HepG2 (cell line): ENCODE results near the gene ATE1. TPM values are rescaled to one million over a fixed set of nuclear protein-coding genes. Genes with fewer than 3 reads are reported as not detected.

ENCODE experiments used
- AGO2 ChIP-seq: fragments of 200-400 bp; formaldehyde crosslinking; optimal IDR thresholded peaks from 2 replicates; pipeline ENCODE3; 2017; ENCODE audit warnings: mild to moderate bottlenecking, low read depth, low read length, moderate library complexity
- CCAR2 ChIP-seq: fragments of 200-400 bp; formaldehyde crosslinking; optimal IDR thresholded peaks from 2 replicates; pipeline ENCODE3; 2018; ENCODE audit warnings: low read depth, mild to moderate bottlenecking, low read length, moderate library complexity
- FOXK1 ChIP-seq: sonication (generic); formaldehyde crosslinking; IDR thresholded peaks from 2 replicates; pipeline ENCODE4 v1.4.0; 2020; ENCODE audit warnings: low read depth, missing genetic modification reagents, borderline replicate concordance
- GMEB1 ChIP-seq: sonication (generic); formaldehyde crosslinking; IDR thresholded peaks from 2 replicates; pipeline ENCODE4 v1.5.1; 2020; ENCODE audit warnings: missing genetic modification reagents, mild to moderate bottlenecking, borderline replicate concordance
- HIVEP1 ChIP-seq: sonication (generic); formaldehyde crosslinking; IDR thresholded peaks from 2 replicates; pipeline ENCODE4 v1.4.0; 2020; ENCODE audit warnings: mild to moderate bottlenecking, missing genetic modification reagents
- HMGXB4 ChIP-seq, 2 experiments: sonication (generic) in 1 of 2; formaldehyde crosslinking in 1 of 2; IDR thresholded peaks; 2 replicates each; pipeline versions ENCODE4 v1.4.0 to v1.6.1; 2018 to 2020; ENCODE audit warnings: missing genetic modification reagents in 2 of 2, borderline replicate concordance in 1 of 2, low read depth in 1 of 2, mild to moderate bottlenecking in 1 of 2, missing biosample characterization in 1 of 2
- HNRNPL ChIP-seq: fragments of 200-400 bp; formaldehyde crosslinking; IDR thresholded peaks from 2 replicates; pipeline ENCODE4 v1.6.1; 2017; ENCODE audit warnings: mild to moderate bottlenecking, low read depth, low read length
- KDM5B ChIP-seq: sonication (generic); formaldehyde crosslinking; IDR thresholded peaks from 2 replicates; pipeline ENCODE4 v1.4.0; 2020; ENCODE audit warnings: missing genetic modification reagents, mild to moderate bottlenecking, borderline replicate concordance
- KLF12 ChIP-seq: sonication (generic); formaldehyde crosslinking; IDR thresholded peaks from 2 replicates; pipeline ENCODE4 v1.4.0; 2020; ENCODE audit warnings: missing genetic modification reagents, borderline replicate concordance
- MED8 ChIP-seq: sonication (generic); formaldehyde crosslinking; IDR thresholded peaks from 2 replicates; pipeline ENCODE4 v1.8.1; 2023; ENCODE audit warnings: mild to moderate bottlenecking, missing genetic modification reagents; ENCODE audit not compliant: insufficient replicate concordance
- SIN3A ChIP-seq: IDR thresholded peaks from 2 replicates; pipeline ENCODE4 v1.6.1; 2011; ENCODE audit warnings: low read depth, mild to moderate bottlenecking, control low read depth, low read length, borderline replicate concordance
- STAT6 ChIP-seq: sonication (generic); formaldehyde crosslinking; IDR thresholded peaks from 2 replicates; pipeline ENCODE4 v1.4.0; 2020; ENCODE audit warnings: missing genetic modification reagents, mild to moderate bottlenecking, borderline replicate concordance
- TCF7L2 ChIP-seq: IDR thresholded peaks from 2 replicates; pipeline ENCODE4 v1.6.1; 2011; ENCODE audit warnings: mild to moderate bottlenecking, low read depth, low read length, moderate library complexity
- TEAD3 ChIP-seq: optimal IDR thresholded peaks from 2 replicates; pipeline ENCODE3; 2016; ENCODE audit warnings: borderline replicate concordance
- TERF1 ChIP-seq: sonication (generic); formaldehyde crosslinking; IDR thresholded peaks from 2 replicates; pipeline ENCODE4 v1.8.0; 2022; ENCODE audit warnings: mild to moderate bottlenecking, missing genetic modification reagents, moderate library complexity
- ZMYM3 ChIP-seq: sonication (generic); formaldehyde crosslinking; IDR thresholded peaks from 2 replicates; pipeline ENCODE4 v1.5.1; 2020; ENCODE audit warnings: mild to moderate bottlenecking, missing genetic modification reagents
- ZNF383 ChIP-seq: sonication (generic); formaldehyde crosslinking; IDR thresholded peaks from 2 replicates; pipeline ENCODE4 v1.4.0; 2020; ENCODE audit warnings: missing genetic modification reagents, mild to moderate bottlenecking, borderline replicate concordance
- polyA plus RNA-seq, 8 experiments: library from polyadenylated mRNA; depleted of rRNA in 3 of 8; stranded (reverse) in 7 of 8; unstranded in 1 of 8; fragments of >200 nt; fragmentation: Illumina TruSeq in 4 of 8; extraction: Trizol in 4 of 8; gene quantifications; 2 replicates each; pipeline versions ENCODE4 v1.2.1 to v1.2.3, GENCODE V29; 2011 to 2016; ENCODE audit warnings: low read depth in 4 of 8, missing spikeins in 1 of 8, mixed read lengths in 1 of 8; ENCODE audit not compliant: insufficient read depth in 1 of 8
- total RNA-seq, 5 experiments: library from RNA; depleted of rRNA; stranded (reverse); fragments of >200 nt; fragmentation: Illumina TruSeq; extraction: Trizol; gene quantifications; 2 replicates each; pipeline ENCODE4 v1.2.3, GENCODE V29; 2016; ENCODE audit warnings: low read depth in 1 of 5
- TF ChIP-seq, protein P1 (sequence below): sonication (generic); formaldehyde crosslinking; IDR thresholded peaks from 2 replicates; pipeline ENCODE4 v1.4.0; 2020; ENCODE audit warnings: mild to moderate bottlenecking, missing genetic modification reagents
- TF ChIP-seq, protein P2 (sequence below): sonication (generic); formaldehyde crosslinking; IDR thresholded peaks from 2 replicates; pipeline ENCODE4 v1.4.0; 2020; ENCODE audit warnings: mild to moderate bottlenecking, missing genetic modification reagents

Gene ATE1
- total and polyA plus RNA-seq, 2 of the 13 experiments (the other 11 are each of a cell fraction or from before 2014, with no cell fraction given), result 17.5 to 42.2 TPM

DNA sequence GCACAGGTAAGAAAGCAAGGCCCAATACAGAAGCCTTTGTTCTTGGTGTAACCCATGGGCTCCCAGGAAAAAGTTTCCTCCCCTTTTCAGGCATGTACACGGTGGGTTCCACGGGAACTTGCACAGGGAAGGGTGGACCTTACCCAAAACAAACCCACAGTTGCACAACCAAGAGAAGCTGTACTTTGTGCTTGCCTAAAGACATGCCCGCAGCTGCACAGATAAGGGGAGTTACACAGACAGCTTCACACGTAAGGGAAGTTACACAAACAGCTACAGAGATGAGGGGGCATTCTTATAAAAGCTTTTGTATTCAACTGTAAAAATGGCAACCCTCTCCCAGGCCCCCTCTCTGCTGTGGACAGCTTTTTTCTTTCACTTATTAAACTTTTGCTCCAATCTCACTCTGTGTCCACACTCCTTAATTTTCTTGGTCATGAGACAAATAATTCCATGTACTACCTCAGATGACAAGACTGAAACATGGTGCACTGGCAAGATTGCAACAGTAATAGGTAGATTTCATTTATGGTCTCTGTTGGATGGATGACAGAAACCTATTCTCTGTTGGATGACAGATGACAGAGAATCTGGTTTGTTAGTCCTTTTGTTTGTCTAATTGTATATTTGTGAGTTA, 72.9 kb downstream of the ATE1 start (continued):
- TF ChIP-seq HMGXB4 (CRISPR knock-in tag; IDR thresholded peaks at IDR 0.05; ENCODE audit: borderline replicate concordance in 1 of 2, low read depth in 1 of 2), result 0 out of 4 replicates have a peak, but pooled peaks of 1 of the 2 experiments have one; percentile 38
- TF ChIP-seq TEAD3, result peak; percentile 65
- peak; percentile 62; the same call in 1 of the 2 replicates for TF ChIP-seq FOXK1 (CRISPR knock-in tag)
- TF ChIP-seq TCF7L2, result no peak
- TF ChIP-seq MED8 (CRISPR knock-in tag), result no peak
- TF ChIP-seq HNRNPL, result no peak
- TF ChIP-seq, protein P1, sequence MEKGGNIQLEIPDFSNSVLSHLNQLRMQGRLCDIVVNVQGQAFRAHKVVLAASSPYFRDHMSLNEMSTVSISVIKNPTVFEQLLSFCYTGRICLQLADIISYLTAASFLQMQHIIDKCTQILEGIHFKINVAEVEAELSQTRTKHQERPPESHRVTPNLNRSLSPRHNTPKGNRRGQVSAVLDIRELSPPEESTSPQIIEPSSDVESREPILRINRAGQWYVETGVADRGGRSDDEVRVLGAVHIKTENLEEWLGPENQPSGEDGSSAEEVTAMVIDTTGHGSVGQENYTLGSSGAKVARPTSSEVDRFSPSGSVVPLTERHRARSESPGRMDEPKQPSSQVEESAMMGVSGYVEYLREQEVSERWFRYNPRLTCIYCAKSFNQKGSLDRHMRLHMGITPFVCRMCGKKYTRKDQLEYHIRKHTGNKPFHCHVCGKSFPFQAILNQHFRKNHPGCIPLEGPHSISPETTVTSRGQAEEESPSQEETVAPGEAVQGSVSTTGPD (CRISPR knock-in tag), result no peak
- peak; percentile 47 for TF ChIP-seq ZMYM3 (CRISPR knock-in tag)
- TF ChIP-seq SIN3A, result no peak
- TF ChIP-seq, protein P2, sequence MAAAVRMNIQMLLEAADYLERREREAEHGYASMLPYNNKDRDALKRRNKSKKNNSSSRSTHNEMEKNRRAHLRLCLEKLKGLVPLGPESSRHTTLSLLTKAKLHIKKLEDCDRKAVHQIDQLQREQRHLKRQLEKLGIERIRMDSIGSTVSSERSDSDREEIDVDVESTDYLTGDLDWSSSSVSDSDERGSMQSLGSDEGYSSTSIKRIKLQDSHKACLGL (CRISPR knock-in tag), result no peak
- TF ChIP-seq KDM5B, result no peak
- no peak for TF ChIP-seq ZNF383
- 0 out of 2 replicates have a peak, but pooled peaks have one; percentile 14 for TF ChIP-seq GMEB1
- no peak for TF ChIP-seq TERF1 (CRISPR knock-in tag)
- TF ChIP-seq CCAR2, result no peak
- TF ChIP-seq AGO2, result no peak
- no peak for TF ChIP-seq STAT6
- TF ChIP-seq KLF12, result no peak
- no peak for TF ChIP-seq HIVEP1 (CRISPR knock-in tag)
